GM12878 (cell line): ENCODE measurements around the gene MRPL44. TPM values are rescaled to one million over a fixed set of nuclear protein-coding genes. Genes with fewer than 3 reads are reported as not detected.

Experiments used
- ATAC-seq: fragments of 200-7000 bp; cut with Tn5 transposase; 3 replicates; pipeline ENCODE4 v1.9.1; 2020; ENCODE audit warnings: mild to moderate bottlenecking, moderate library complexity
- BruUV-seq: library from RNA; stranded (reverse); fragments of 400-500 nt; replicated peaks from 2 replicates; lab custom pipeline; 2021; lab: Mats Ljungman, UMichigan
- CTCF ChIA-PET: fragments of 300-600 bp; sonication (Branson Sonifier 250); formaldehyde crosslinking; extraction: SDS; loops from one replicate; lab custom pipeline; 2021; ENCODE audit warnings: inconsistent platforms; lab: Yijun Ruan, JAX
- POLR2A ChIA-PET: fragments of 350-600 bp; formaldehyde crosslinking; extraction: SDS; loops from one replicate; lab custom pipeline; 2021; ENCODE audit warnings: inconsistent platforms; lab: Charles Lee
- RAD21 ChIA-PET: fragments of 300-600 bp; sonication (Branson Sonifier 250); formaldehyde crosslinking; loops from one replicate; lab custom pipeline; 2023; ENCODE audit warnings: antibody characterized with exemption; ENCODE audit not compliant: unreplicated experiment; lab: Charles Lee
- SMC1A ChIA-PET: fragments of 300-600 bp; sonication (Branson Sonifier 250); formaldehyde crosslinking; loops from one replicate; lab custom pipeline; 2023; ENCODE audit not compliant: unreplicated experiment, uncharacterized antibody; lab: Charles Lee
- DNase-seq: peaks from one replicate; pipeline ENCODE4 v3.0.0-alpha.2; 2011; ENCODE audit warnings: low read depth, low spot score
- FAIRE-seq: peaks from 3 replicates; lab custom pipeline; 2011; peaks lifted over from hg19 to GRCh38; lab: Jason Lieb, UNC
- H2AFZ ChIP-seq: 2 replicates; pipeline ENCODE4 v1.6.0; 2011; ENCODE audit warnings: low read depth, low read length, control low read depth; ENCODE audit not compliant: control insufficient read depth
- H3K27ac ChIP-seq: 2 replicates; pipeline ENCODE4 v1.5.1; 2011; ENCODE audit warnings: control low read depth; ENCODE audit not compliant: control insufficient read depth, insufficient read depth
- H3K27me3 ChIP-seq, 2 experiments: replicated peaks in 1 of 2; 2 replicates each; pipeline versions ENCODE4 v1.6.0 to v1.6.1; 2011; ENCODE audit warnings: low read length in 1 of 2; ENCODE audit not compliant: control insufficient read depth in 2 of 2, insufficient read depth in 2 of 2
- H3K36me3 ChIP-seq, 2 experiments: 2 replicates each; pipeline ENCODE4 v1.5.1; 2011; ENCODE audit warnings: low read length in 1 of 2; ENCODE audit not compliant: control insufficient read depth in 2 of 2, insufficient read depth in 2 of 2
- H3K4me1 ChIP-seq: 2 replicates; pipeline ENCODE4 v1.6.1; 2011; ENCODE audit warnings: mild to moderate bottlenecking, low read length, moderate library complexity, mixed read lengths; ENCODE audit not compliant: control insufficient read depth, insufficient read depth
- H3K4me2 ChIP-seq: 2 replicates; pipeline ENCODE4 v1.6.0; 2011; ENCODE audit warnings: control low read depth; ENCODE audit not compliant: control insufficient read depth, insufficient read depth
- H3K4me3 ChIP-seq: fragments of 200-600 bp; sonication (generic); 2 replicates; pipeline ENCODE4 v1.5.1; 2016
- H3K79me2 ChIP-seq: 2 replicates; pipeline ENCODE4 v1.6.0; 2011; ENCODE audit warnings: low read length; ENCODE audit not compliant: control insufficient read depth, insufficient read depth
- H3K9ac ChIP-seq: 2 replicates; pipeline ENCODE4 v1.8.0; 2011; ENCODE audit warnings: low read length, control low read depth, mixed read lengths; ENCODE audit not compliant: control insufficient read depth, insufficient read depth
- H3K9me3 ChIP-seq: replicated peaks from 3 replicates; pipeline ENCODE4 v1.5.1; 2011; ENCODE audit warnings: mild to moderate bottlenecking, low read length; ENCODE audit not compliant: control insufficient read depth, insufficient read depth
- H4K20me1 ChIP-seq: 2 replicates; pipeline ENCODE4 v1.6.0; 2011; ENCODE audit not compliant: control insufficient read depth, insufficient read depth
- CBFB ChIP-seq: IDR thresholded peaks from 2 replicates; pipeline ENCODE4 v1.6.1; 2016; ENCODE audit warnings: antibody characterized with exemption, low read depth
- CTCF ChIP-seq, 3 experiments: IDR thresholded peaks in 2 of 3; conservative IDR thresholded peaks in 1 of 3; 2 replicates each; pipeline ENCODE4 v1.5.1; 2011; ENCODE audit warnings: low read depth in 3 of 3, low read length in 3 of 3, mild to moderate bottlenecking in 3 of 3, control low read depth in 2 of 3, moderate library complexity in 2 of 3, inconsistent platforms in 1 of 3, mixed read lengths in 1 of 3; ENCODE audit not compliant: control insufficient read depth in 2 of 3, insufficient read depth in 1 of 3; ENCODE audit errors: extremely low read depth in 1 of 3
- E4F1 ChIP-seq: fragments of 450-650 bp; IDR thresholded peaks from 2 replicates; pipeline ENCODE4 v1.6.1; 2018; ENCODE audit warnings: borderline replicate concordance, mild to moderate bottlenecking; ENCODE audit not compliant: partially characterized antibody
- GABPA ChIP-seq: IDR thresholded peaks from 2 replicates; pipeline ENCODE4 v1.6.1; 2014; ENCODE audit warnings: antibody characterized with exemption, low read depth, mild to moderate bottlenecking, inconsistent platforms
- KLF5 ChIP-seq: fragments of 450-650 bp; IDR thresholded peaks from 2 replicates; pipeline ENCODE4 v1.6.1; 2014; ENCODE audit warnings: mild to moderate bottlenecking; ENCODE audit not compliant: partially characterized antibody
- MEF2A ChIP-seq: IDR thresholded peaks from 2 replicates; pipeline ENCODE4 v1.6.1; 2011; ENCODE audit warnings: low read depth, mild to moderate bottlenecking, low read length, moderate library complexity; ENCODE audit not compliant: insufficient read depth
- NFXL1 ChIP-seq: fragments of 450-650 bp; IDR thresholded peaks from 2 replicates; pipeline ENCODE4 v1.6.1; 2017; ENCODE audit warnings: antibody characterized with exemption, mild to moderate bottlenecking, borderline replicate concordance
- NR2C1 ChIP-seq: fragments of 450-650 bp; IDR thresholded peaks from 2 replicates; pipeline ENCODE4 v1.6.1; 2017; ENCODE audit warnings: antibody characterized with exemption, mild to moderate bottlenecking, moderate library complexity
- PBX3 ChIP-seq: IDR thresholded peaks from 2 replicates; pipeline ENCODE4 v1.6.1; 2011; ENCODE audit warnings: mild to moderate bottlenecking, low read depth, low read length, moderate library complexity; ENCODE audit not compliant: insufficient replicate concordance
- TARDBP ChIP-seq: IDR thresholded peaks from 2 replicates; pipeline ENCODE4 v1.6.1; 2016; ENCODE audit warnings: borderline replicate concordance
- WRNIP1 ChIP-seq: IDR thresholded peaks from 2 replicates; pipeline ENCODE4 v1.6.1; 2011; ENCODE audit warnings: low read depth, low read length, improper control_type of control experiment, borderline replicate concordance
- in situ Hi-C: fragments of 300-500 bp; cut with MboI; formaldehyde crosslinking; loops from 9 replicates; pipeline ENCODE4 v1.14.3; 2018; ENCODE audit warnings: mixed read lengths
- intact Hi-C: fragments of 100-400 bp; cut with micrococcal nuclease; formaldehyde crosslinking; loops from one replicate; pipeline ENCODE4 v1.14.2; 2022; ENCODE audit not compliant: unreplicated experiment
- polyA plus RNA-seq, 11 experiments: library from polyadenylated mRNA; depleted of rRNA in 4 of 11; unstranded in 6 of 11; stranded (reverse) in 5 of 11; fragments of >200 nt; fragmentation: Nextera tagmentation in 4 of 11; fragmentation: Illumina TruSeq in 1 of 11; extraction: Ambion mirVana in 4 of 11; extraction: Trizol in 1 of 11; gene quantifications; 1 replicate in 1 of 11; 2 replicates in 10 of 11; pipeline versions ENCODE4 v1.2.1 to v1.2.3, GENCODE V29; 2011 to 2016; ENCODE audit warnings: inconsistent platforms in 2 of 11, missing spikeins in 2 of 11, low read depth in 1 of 11
- total RNA-seq, 4 experiments: library from RNA; depleted of rRNA in 3 of 4; stranded (reverse); fragments of >200 nt in 3 of 4; fragmentation: Illumina TruSeq in 1 of 4; extraction: Trizol in 1 of 4; gene quantifications; 2 replicates each; pipeline versions ENCODE4 v1.2.1 to v1.2.3, GENCODE V29; 2013 to 2021

MRPL44 gene
- total and polyA plus RNA-seq, 10 of the 15 experiments (the other 5 are each of a cell fraction or from before 2014, with no cell fraction given) = 18.3 to 44.3 (median 37.5) TPM

- intact Hi-C loops (no loop called here), in situ Hi-C loops (no loop called here)
- no peaks in the 10 kb centered on the region for H3K4me1 ChIP-seq
- no peaks in the 10 kb centered on the region for H3K9me3 ChIP-seq
- DNase-seq = no peak
- peaks cover 3% of the 10 kb centered on the region; the same call in 1 of the 2 replicates for H4K20me1 ChIP-seq
- ChIA-PET RAD21 (no interaction called here), CTCF (interaction anchor here (0.9 kb wide), 1 partner anchor 16 kb away, joined by 3 read pairs; no protein-coding TSS in a partner anchor), POLR2A (no interaction called here), SMC1A (interaction anchor here (0.8 to 1.7 kb wide), 2 partner anchors 27 to 91 kb away, joined by 3 to 4 read pairs; no protein-coding TSS in a partner anchor)
- H3K4me2 ChIP-seq = no peak overlapping the region
- H3K27me3 ChIP-seq = no peaks in the 10 kb centered on the region
- BruUV-seq = no TSS peak
- no peak overlapping the region for H2AFZ ChIP-seq
- TF ChIP-seq CBFB (no peak), E4F1 (no peak), KLF5 (no peak), TARDBP (no peak), WRNIP1 (no peak), NR2C1 (no peak), CTCF (IDR thresholded peaks at IDR 0.05 in 2 of 3, conservative IDR thresholded peaks at IDR 0.05 in 1 of 3; ENCODE audit: control insufficient read depth in 2 of 3, extremely low read depth in 1 of 3, insufficient read depth in 1 of 3, low read depth in 3 of 3, low read length in 3 of 3) (no peak), PBX3 (no peak), GABPA (no peak), NFXL1 (no peak), MEF2A (no peak)
- no peak overlapping the region for H3K27ac ChIP-seq
- peaks cover 0 to 11% of the 10 kb centered on the region in 2 experiments; a peak in 3 of 4 replicates for H3K36me3 ChIP-seq
- no peak overlapping the region for H3K4me3 ChIP-seq
- no peak for FAIRE-seq
- no peak overlapping the region for H3K9ac ChIP-seq
- no peaks in the 10 kb centered on the region for H3K79me2 ChIP-seq
- no peak for ATAC-seq
Observed at GRCh38 chr2:223914324-223914723, 42.9 kb upstream of the MRPL44 start.
